Measurements from ENCODE around the gene NRG2. TPM values are rescaled to one million over a fixed set of nuclear protein-coding genes. Genes with fewer than 3 reads are reported as not detected.

The NRG2 gene
- total RNA-seq (2021; fragmentation: NEBNext Ultra II Directional; extraction: Animal tissue kit (Norgen Biotek cat#: 25700)) (0.21 and 0.54 TPM in 2 replicates), polyA plus RNA-seq (2011; rRNA removed) (0.27 and 0.49 TPM in 2 replicates), polyA minus RNA-seq (2011; rRNA and poly(A)+ RNA removed) (0.41 and 0.46 TPM in 2 replicates)
- 0.52 TPM for polyA plus RNA-seq (2011; cell fraction: cytosol; rRNA removed)
- 0.37 TPM for polyA plus RNA-seq (2011; cell fraction: nucleus; rRNA removed)
- polyA plus RNA-seq (2012, experiment 1 of 2), result 0.21 to 0.51 TPM (median 0.43 TPM) in 4 replicates
- 0.41 TPM for polyA plus RNA-seq (2012, experiment 2 of 2)
- 0.16 TPM for polyA plus RNA-seq (2013, experiment 1 of 2)
- polyA plus RNA-seq (2013, experiment 2 of 2), result 0.15 TPM
- not detected for polyA minus RNA-seq (2011; cell fraction: cytosol; rRNA and poly(A)+ RNA removed)
- polyA minus RNA-seq (2011; cell fraction: nucleus; rRNA and poly(A)+ RNA removed), result 0.60 TPM
- long read RNA-seq, experiment 1, result 0 reads
- long read RNA-seq, experiment 2, partial matches to known transcripts, result 0 of 1 reads
- long read RNA-seq, experiment 2, other reads (novel, unspliced or antisense), result 1 of 1 reads

DNA sequence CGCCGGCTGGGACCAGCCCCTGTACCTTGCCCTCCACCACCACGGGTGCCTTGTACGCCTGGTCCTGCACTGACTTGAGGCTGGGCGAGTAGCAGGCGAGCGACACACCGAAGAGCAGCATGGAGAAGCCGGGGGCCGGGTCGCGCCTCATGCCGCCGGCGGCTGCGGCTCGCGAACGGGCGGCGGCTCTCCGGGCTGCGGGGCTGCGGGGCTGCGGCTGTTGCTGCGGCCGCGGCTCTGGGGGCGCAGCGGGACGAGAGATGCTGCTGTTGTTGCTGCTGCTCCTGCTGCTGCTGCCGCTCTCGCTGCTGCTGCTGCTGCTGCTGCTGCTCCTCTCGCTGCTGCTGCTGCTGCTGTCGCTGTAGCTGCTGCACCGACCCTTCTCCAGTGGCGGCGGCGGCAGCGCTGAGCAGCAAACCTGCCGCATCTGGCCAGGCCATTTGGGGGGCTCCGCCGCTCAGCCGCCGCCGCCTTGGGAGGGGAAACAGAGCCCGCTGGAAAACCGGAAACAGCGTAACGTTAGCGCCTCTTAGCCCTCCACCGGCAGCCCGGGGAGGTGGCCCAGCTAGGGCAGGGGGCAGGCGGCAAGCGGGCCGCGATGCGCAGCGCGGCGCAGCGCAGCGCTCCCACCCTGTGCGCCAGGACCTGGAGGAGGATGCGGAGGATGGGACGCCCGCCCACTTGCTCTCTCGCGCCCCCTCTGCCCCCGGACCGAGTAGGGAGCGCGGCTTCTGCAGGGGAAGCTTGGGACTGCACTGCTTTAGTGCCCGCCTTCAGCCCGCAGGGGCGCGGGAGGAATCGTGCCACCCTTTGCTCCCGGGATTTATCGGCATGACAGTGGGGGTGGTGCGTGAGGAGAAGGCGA lies at the start of gene NRG2:
TSS of gene NRG2 (minus strand) at position 657 of the 865 bp plus-strand sequence.
- peak; percentile 46 to 87 for DNase-seq (ENCODE audit: low read depth in 1 of 2, low spot score in 2 of 2)
- Histone ChIP-seq H4K91ac (replicated peaks; ENCODE audit: insufficient read length, low read length) (no peak within 1 kb of the TSS), H2BK12ac (ENCODE audit: low read depth, low read length) (no peak within 1 kb of the TSS), H3K4me1 (replicated peaks in 1 of 4; ENCODE audit: control insufficient read depth in 3 of 4, insufficient read depth in 4 of 4, low read length in 3 of 4) (peaks cover 0 to 11% (median 2%) of the 10 kb centered on the region in 4 experiments; a peak in 6 of 7 replicates), H3K18ac (ENCODE audit: extremely low read depth, low read length) (no peak within 1 kb of the TSS), H2AFZ (ENCODE audit: low read length) (peak within 1 kb of the TSS; percentile 90), H3K36me3 (ENCODE audit: control insufficient read depth in 2 of 4, insufficient read depth in 4 of 4, low read length in 3 of 4) (no peaks in the 10 kb centered on the region), H3K9ac (replicated peaks in 1 of 4; ENCODE audit: extremely low read depth in 1 of 4, low read depth in 3 of 4, low read length in 3 of 4) (no peak within 1 kb of the TSS), H3K27ac (ENCODE audit: low read depth, low read length) (no peak within 1 kb of the TSS), H2BK15ac (ENCODE audit: low read length) (no peak within 1 kb of the TSS), H4K8ac (ENCODE audit: extremely low read depth, insufficient read depth, low read length) (no peak within 1 kb of the TSS), H3K23me2 (ENCODE audit: low read depth, low read length) (peaks cover 16% of the 10 kb centered on the region), H3K4ac (replicated peaks; ENCODE audit: insufficient read length, low read depth, low read length) (no peak within 1 kb of the TSS), H2AK5ac (ENCODE audit: low read depth, low read length) (no peak within 1 kb of the TSS), H3K14ac (ENCODE audit: insufficient read length) (no peak within 1 kb of the TSS), H3K4me2 (ENCODE audit: insufficient read depth in 1 of 2, low read depth in 2 of 2, low read length in 2 of 2) (peak within 1 kb of the TSS; percentile 79 to 98), H4K5ac (ENCODE audit: insufficient read length, low read depth, low read length) (no peak within 1 kb of the TSS), H3K27me3 (replicated peaks in 1 of 4; ENCODE audit: control insufficient read depth in 3 of 4, extremely low read depth in 1 of 4, insufficient read depth in 3 of 4, low read length in 3 of 4) (peaks cover 33 to 74% (median 58%) of the 10 kb centered on the region in 4 experiments), H2BK20ac (ENCODE audit: low read length) (no peak within 1 kb of the TSS), H2BK5ac (ENCODE audit: low read depth, low read length) (no peak within 1 kb of the TSS), H3K56ac (replicated peaks; ENCODE audit: insufficient read length, low read depth, low read length) (no peak within 1 kb of the TSS), H2BK120ac (replicated peaks; ENCODE audit: low read depth, low read length) (no peak within 1 kb of the TSS), H3K23ac (ENCODE audit: insufficient read length) (no peak within 1 kb of the TSS), H3K4me3 (ENCODE audit: extremely low read depth in 1 of 4, insufficient read depth in 2 of 4, low read depth in 3 of 4, low read length in 4 of 4) (peak within 1 kb of the TSS; percentile 33 to 67 (median 50)), H4K20me1 (replicated peaks in 1 of 2; ENCODE audit: control insufficient read depth in 1 of 2, insufficient read depth in 2 of 2, low read length in 2 of 2) (peaks cover 0 to 6% of the 10 kb centered on the region in 2 experiments), H3K9me3 (ENCODE audit: insufficient read depth in 2 of 2, low read depth in 1 of 2, low read length in 1 of 2) (no peaks in the 10 kb centered on the region), H3K79me1 (ENCODE audit: low read depth, low read length) (no peaks in the 10 kb centered on the region), H3K79me2 (ENCODE audit: control insufficient read depth in 1 of 2, insufficient read depth in 2 of 2, low read length in 2 of 2) (no peaks in the 10 kb centered on the region)
- POLR2A ChIA-PET (ENCODE audit: partially characterized antibody), result interaction anchor here (1.0 to 1.2 kb wide), 3 partner anchors 57 to 70 kb away, joined by 3 to 4 read pairs (median 3); no protein-coding TSS in a partner anchor
- WGBS, 2 experiments (ENCODE audit: extremely low coverage in 1 of 2, insufficient coverage in 1 of 2, insufficient read length in 1 of 2, insufficient replicate concordance in 2 of 2, low coverage in 1 of 2, low lambda C conversion rate in 2 of 2, missing lambda C conversion rate in 1 of 2), result 3% methylated on average over 62 of the region's 82 CpGs; no CpG with 5 or more reads in 1 of the 2 experiments
- CTCF ChIA-PET (ENCODE audit: partially characterized antibody), result interaction anchor here (0.6 to 4.2 kb wide), 22 partner anchors 9 to 405 kb away, joined by 3 to 19 read pairs (median 4); no protein-coding TSS in a partner anchor
- FAIRE-seq, result no peak
- TF ChIP-seq, protein P1, sequence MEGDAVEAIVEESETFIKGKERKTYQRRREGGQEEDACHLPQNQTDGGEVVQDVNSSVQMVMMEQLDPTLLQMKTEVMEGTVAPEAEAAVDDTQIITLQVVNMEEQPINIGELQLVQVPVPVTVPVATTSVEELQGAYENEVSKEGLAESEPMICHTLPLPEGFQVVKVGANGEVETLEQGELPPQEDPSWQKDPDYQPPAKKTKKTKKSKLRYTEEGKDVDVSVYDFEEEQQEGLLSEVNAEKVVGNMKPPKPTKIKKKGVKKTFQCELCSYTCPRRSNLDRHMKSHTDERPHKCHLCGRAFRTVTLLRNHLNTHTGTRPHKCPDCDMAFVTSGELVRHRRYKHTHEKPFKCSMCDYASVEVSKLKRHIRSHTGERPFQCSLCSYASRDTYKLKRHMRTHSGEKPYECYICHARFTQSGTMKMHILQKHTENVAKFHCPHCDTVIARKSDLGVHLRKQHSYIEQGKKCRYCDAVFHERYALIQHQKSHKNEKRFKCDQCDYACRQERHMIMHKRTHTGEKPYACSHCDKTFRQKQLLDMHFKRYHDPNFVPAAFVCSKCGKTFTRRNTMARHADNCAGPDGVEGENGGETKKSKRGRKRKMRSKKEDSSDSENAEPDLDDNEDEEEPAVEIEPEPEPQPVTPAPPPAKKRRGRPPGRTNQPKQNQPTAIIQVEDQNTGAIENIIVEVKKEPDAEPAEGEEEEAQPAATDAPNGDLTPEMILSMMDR (IDR thresholded peaks at IDR 0.05; ENCODE audit: control extremely low read depth in 1 of 3, insufficient read depth in 1 of 3, low read depth in 1 of 3, low read length in 3 of 3), result peak; percentile 67 to 89 (median 68)
- TF ChIP-seq KDM4A (IDR thresholded peaks at IDR 0.05; ENCODE audit: low read depth, low read length, severe bottlenecking), result peak; percentile 60
- TF ChIP-seq TBP (IDR thresholded peaks at IDR 0.05; ENCODE audit: low read depth, low read length), result peak; percentile 20; the same call in 1 of the 2 replicates
- TF ChIP-seq, protein P2, sequence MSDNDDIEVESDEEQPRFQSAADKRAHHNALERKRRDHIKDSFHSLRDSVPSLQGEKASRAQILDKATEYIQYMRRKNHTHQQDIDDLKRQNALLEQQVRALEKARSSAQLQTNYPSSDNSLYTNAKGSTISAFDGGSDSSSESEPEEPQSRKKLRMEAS (IDR thresholded peaks at IDR 0.05), result peak; percentile 42
- TF ChIP-seq JUN (IDR thresholded peaks at IDR 0.05; ENCODE audit: low read depth, low read length), result no peak

Data from H1 (cell line).